Measurements from ENCODE around the gene RBM18. TPM values are rescaled to one million over a fixed set of nuclear protein-coding genes. Genes with fewer than 3 reads are reported as not detected.

The RBM18 gene
- polyA plus RNA-seq, 1 donor, result 16.2 TPM

- H3K4me1 ChIP-seq (ENCODE audit: control insufficient read depth, insufficient read depth, low read length), result peaks cover 10% of the 10 kb centered on the region
- no peak overlapping the region for H3K4me3 ChIP-seq (ENCODE audit: low read length)
- no peak overlapping the region for H3K27ac ChIP-seq (ENCODE audit: low read length)
- WGBS (ENCODE audit: insufficient coverage, low lambda C conversion rate), result 30% methylated on average over 2 of the region's 51 CpGs
- no peak for DNase-seq
- H3K9me3 ChIP-seq (ENCODE audit: control insufficient read depth, low read depth, low read length), result peaks cover 21% of the 10 kb centered on the region
- no peaks in the 10 kb centered on the region for H3K36me3 ChIP-seq (ENCODE audit: control insufficient read depth, insufficient read depth, low read length)
- H3K27me3 ChIP-seq (ENCODE audit: control insufficient read depth, insufficient read depth, low read length), result peaks cover 98% of the 10 kb centered on the region
These were observed 39.1 kb downstream of the RBM18 start for GRCh38 chr9:122225312-122226141.

DNA sequence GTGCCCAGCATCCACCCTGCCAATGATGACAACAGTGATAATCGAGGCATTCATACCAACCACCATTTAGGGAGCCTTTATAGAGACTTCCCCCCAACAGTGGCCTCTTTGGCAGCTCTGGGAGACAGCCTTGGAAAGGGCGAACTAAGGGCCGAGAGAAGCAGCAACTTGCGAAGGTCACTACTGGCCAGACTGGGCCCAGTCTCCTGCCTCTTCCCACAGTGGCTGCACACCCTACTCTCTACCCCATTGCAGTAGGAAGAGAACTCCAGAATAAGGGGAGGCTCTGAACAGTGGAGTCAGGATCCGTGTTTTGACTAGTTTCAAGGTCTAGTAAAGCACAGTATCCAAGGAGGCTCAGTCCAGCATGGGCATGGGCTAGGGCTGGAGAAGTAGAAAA lies 41.2 kb downstream of the RBM18 start:
- H3K27ac ChIP-seq (ENCODE audit: low read length), result no peak overlapping the region
- DNase-seq, result no peak
- peaks cover 28% of the 10 kb centered on the region for H3K9me3 ChIP-seq (ENCODE audit: control insufficient read depth, low read depth, low read length)
- WGBS (ENCODE audit: insufficient coverage, low lambda C conversion rate), result no CpG with 5 or more reads among the region's 5 CpGs
- H3K36me3 ChIP-seq (ENCODE audit: control insufficient read depth, insufficient read depth, low read length), result no peaks in the 10 kb centered on the region
- peaks cover 99% of the 10 kb centered on the region for H3K27me3 ChIP-seq (ENCODE audit: control insufficient read depth, insufficient read depth, low read length)
- no peak overlapping the region for H3K4me3 ChIP-seq (ENCODE audit: low read length)
- H3K4me1 ChIP-seq (ENCODE audit: control insufficient read depth, insufficient read depth, low read length), result peaks cover 18% of the 10 kb centered on the region

DNA sequence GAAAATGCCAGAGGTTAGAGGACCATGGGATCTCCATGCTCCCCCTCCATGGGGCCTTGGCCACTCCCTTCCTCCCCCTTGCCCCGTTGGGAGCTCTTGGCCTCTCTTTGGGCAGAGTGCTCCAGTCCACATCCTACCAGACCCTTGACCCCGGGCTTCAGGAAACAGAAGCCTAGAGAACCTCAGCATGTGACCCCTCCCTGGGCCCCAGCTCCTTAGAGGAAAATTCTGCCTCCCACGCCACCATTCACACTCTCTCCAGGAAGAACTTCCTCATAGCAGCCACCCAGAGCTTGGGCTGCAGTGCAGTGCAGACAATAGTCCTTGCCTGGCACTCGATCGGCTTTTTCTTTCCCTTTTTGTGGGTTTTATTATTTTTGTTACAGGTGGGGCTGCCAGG lies 41.8 kb downstream of the RBM18 start:
- WGBS (ENCODE audit: insufficient coverage, low lambda C conversion rate), result 33% methylated on average over 2 of the region's 5 CpGs
- Histone ChIP-seq H3K4me3 (ENCODE audit: low read length) (no peak overlapping the region), H3K36me3 (ENCODE audit: control insufficient read depth, insufficient read depth, low read length) (no peaks in the 10 kb centered on the region), H3K27me3 (ENCODE audit: control insufficient read depth, insufficient read depth, low read length) (peaks cover 100% of the 10 kb centered on the region), H3K9me3 (ENCODE audit: control insufficient read depth, low read depth, low read length) (peaks cover 24% of the 10 kb centered on the region), H3K4me1 (ENCODE audit: control insufficient read depth, insufficient read depth, low read length) (peaks cover 18% of the 10 kb centered on the region), H3K27ac (ENCODE audit: low read length) (no peak overlapping the region)
- DNase-seq, result no peak

DNA sequence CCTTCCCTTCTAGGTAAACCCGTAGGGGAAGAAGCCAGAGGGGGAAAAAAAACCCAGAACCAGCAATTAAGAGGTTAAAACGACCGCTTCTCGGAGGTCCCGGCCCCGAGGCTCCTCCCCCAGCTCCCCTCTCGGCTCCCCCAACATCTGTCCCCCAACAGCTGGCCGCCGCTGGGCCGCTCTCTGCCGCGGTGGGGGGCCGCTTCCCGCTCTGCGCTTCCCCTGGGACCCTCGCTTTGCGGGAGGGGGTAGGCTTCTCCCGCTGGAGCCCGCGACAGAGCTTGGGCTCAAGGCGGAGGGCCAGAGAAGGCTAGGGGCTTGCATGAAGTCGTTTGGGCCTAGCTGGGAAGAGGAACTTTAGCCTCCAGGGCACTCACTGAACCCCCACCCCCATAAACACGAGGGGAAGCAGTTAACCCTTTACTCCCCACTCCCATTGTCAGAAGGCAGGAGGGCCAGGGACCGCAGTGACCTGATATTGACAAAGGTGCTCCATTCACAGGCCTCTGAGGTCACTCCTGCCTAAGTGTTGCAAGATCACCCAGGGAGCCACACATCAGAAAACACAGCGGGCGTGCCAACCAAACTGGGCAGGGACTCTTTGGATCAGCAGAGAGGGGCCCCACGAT lies 43.3 kb downstream of the RBM18 start:
- no CpG with 5 or more reads among the region's 27 CpGs for WGBS (ENCODE audit: insufficient coverage, low lambda C conversion rate)
- Histone ChIP-seq H3K27me3 (ENCODE audit: control insufficient read depth, insufficient read depth, low read length) (peaks cover 100% of the 10 kb centered on the region), H3K9me3 (ENCODE audit: control insufficient read depth, low read depth, low read length) (peaks cover 23% of the 10 kb centered on the region), H3K36me3 (ENCODE audit: control insufficient read depth, insufficient read depth, low read length) (no peaks in the 10 kb centered on the region), H3K4me1 (ENCODE audit: control insufficient read depth, insufficient read depth, low read length) (peaks cover 18% of the 10 kb centered on the region), H3K27ac (ENCODE audit: low read length) (no peak overlapping the region), H3K4me3 (ENCODE audit: low read length) (no peak overlapping the region)
- no peak for DNase-seq

GRCh38 chr9:122220673-122221182 lies 43.9 kb downstream of the RBM18 start:
- no CpG with 5 or more reads among the region's 18 CpGs for WGBS (ENCODE audit: insufficient coverage, low lambda C conversion rate)
- Histone ChIP-seq H3K4me3 (ENCODE audit: low read length) (no peak overlapping the region), H3K36me3 (ENCODE audit: control insufficient read depth, insufficient read depth, low read length) (no peaks in the 10 kb centered on the region), H3K27me3 (ENCODE audit: control insufficient read depth, insufficient read depth, low read length) (peaks cover 100% of the 10 kb centered on the region), H3K27ac (ENCODE audit: low read length) (no peak overlapping the region), H3K9me3 (ENCODE audit: control insufficient read depth, low read depth, low read length) (peaks cover 17% of the 10 kb centered on the region), H3K4me1 (ENCODE audit: control insufficient read depth, insufficient read depth, low read length) (peaks cover 18% of the 10 kb centered on the region)
- DNase-seq, result no peak

DNA sequence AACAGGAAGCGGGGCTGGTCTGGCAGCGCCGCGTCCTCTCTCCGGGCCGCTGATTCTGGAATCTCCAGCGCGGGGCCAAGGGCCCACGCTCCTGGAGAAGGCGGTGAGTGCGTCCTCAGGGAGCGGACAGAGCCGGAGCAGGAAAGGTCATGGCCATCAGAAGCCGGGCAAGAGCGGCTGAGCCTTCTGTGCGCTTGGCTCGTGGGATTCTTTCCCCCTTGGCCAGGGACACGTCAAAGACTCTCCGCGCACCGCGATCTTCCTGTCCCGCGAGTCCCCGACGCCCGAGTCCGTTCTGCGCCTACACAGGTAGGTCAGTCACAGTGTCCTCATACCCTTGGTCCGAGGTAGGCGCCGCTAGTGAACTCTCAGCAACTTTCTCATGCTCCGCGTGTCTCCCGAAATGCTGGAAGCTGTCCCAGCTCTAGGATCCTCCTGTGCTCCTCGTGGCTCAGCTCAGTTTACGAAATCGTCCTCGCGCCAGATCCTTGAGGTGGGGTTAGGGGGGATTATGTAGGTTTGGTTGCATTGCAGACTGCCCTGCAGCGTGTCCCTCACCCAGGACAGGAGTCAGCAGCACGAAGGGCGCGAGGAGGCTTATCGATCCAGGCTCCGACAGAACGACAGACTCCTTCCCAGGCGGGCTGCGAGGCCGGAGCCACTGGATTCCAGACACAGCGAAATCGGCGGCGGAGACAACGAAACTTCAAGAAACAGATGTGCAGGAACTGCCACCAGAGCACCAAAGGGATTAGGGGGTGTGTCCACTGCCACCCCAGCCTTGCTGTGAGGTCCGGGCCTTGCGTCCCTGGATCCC lies 44.6 kb downstream of the RBM18 start:
- Histone ChIP-seq H3K4me1 (ENCODE audit: control insufficient read depth, insufficient read depth, low read length) (peaks cover 18% of the 10 kb centered on the region), H3K27ac (ENCODE audit: low read length) (no peak overlapping the region), H3K36me3 (ENCODE audit: control insufficient read depth, insufficient read depth, low read length) (no peaks in the 10 kb centered on the region), H3K9me3 (ENCODE audit: control insufficient read depth, low read depth, low read length) (peaks cover 13% of the 10 kb centered on the region), H3K27me3 (ENCODE audit: control insufficient read depth, insufficient read depth, low read length) (peaks cover 100% of the 10 kb centered on the region), H3K4me3 (ENCODE audit: low read length) (no peak overlapping the region)
- DNase-seq, result peak in 1 of 2 donors; percentile 53
- WGBS (ENCODE audit: insufficient coverage, low lambda C conversion rate), result no CpG with 5 or more reads among the region's 57 CpGs

- no peak overlapping the region for H3K4me3 ChIP-seq (ENCODE audit: low read length)
- no peak overlapping the region for H3K27ac ChIP-seq (ENCODE audit: low read length)
- H3K27me3 ChIP-seq (ENCODE audit: control insufficient read depth, insufficient read depth, low read length), result peaks cover 96% of the 10 kb centered on the region
- DNase-seq, result peak in 1 of 2 donors; percentile 24
- 0% methylated on average over 2 of the region's 59 CpGs for WGBS (ENCODE audit: insufficient coverage, low lambda C conversion rate)
- no peaks in the 10 kb centered on the region for H3K36me3 ChIP-seq (ENCODE audit: control insufficient read depth, insufficient read depth, low read length)
- H3K9me3 ChIP-seq (ENCODE audit: control insufficient read depth, low read depth, low read length), result peaks cover 13% of the 10 kb centered on the region
- H3K4me1 ChIP-seq (ENCODE audit: control insufficient read depth, insufficient read depth, low read length), result peaks cover 18% of the 10 kb centered on the region
These were observed 45.4 kb downstream of the RBM18 start for GRCh38 chr9:122218935-122219855.

GRCh38 chr9:122218071-122218934 lies 46.3 kb downstream of the RBM18 start:
- WGBS (ENCODE audit: insufficient coverage, low lambda C conversion rate), result 0% methylated on average over 1 of the region's 11 CpGs
- H3K4me1 ChIP-seq (ENCODE audit: control insufficient read depth, insufficient read depth, low read length), result peaks cover 21% of the 10 kb centered on the region

DNA sequence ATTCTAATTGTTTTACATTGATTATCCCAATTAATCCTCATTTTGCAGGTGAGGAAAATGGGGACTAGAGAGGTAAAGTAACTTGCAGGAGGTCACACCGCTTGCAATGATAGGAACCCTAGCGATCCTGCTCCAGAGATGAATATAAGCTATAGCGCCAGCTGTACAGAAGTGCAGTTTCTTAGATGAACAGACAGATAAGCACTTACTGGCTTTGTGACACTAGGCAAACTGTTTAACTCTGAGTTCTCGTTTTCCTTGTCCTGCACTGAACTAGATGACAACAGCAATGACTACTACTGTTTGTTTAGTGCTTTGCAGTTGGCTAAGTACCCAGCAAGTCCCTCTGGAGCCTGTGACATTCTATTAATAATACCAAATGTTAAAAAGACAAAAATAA lies 47.0 kb downstream of the RBM18 start:
- no peak for DNase-seq
- peaks cover 24% of the 10 kb centered on the region for H3K4me1 ChIP-seq (ENCODE audit: control insufficient read depth, insufficient read depth, low read length)
- H3K36me3 ChIP-seq (ENCODE audit: control insufficient read depth, insufficient read depth, low read length), result no peaks in the 10 kb centered on the region
- H3K4me3 ChIP-seq (ENCODE audit: low read length), result no peak overlapping the region
- peaks cover 20% of the 10 kb centered on the region for H3K9me3 ChIP-seq (ENCODE audit: control insufficient read depth, low read depth, low read length)
- peaks cover 95% of the 10 kb centered on the region for H3K27me3 ChIP-seq (ENCODE audit: control insufficient read depth, insufficient read depth, low read length)
- 17% methylated on average over 1 of the region's 4 CpGs for WGBS (ENCODE audit: insufficient coverage, low lambda C conversion rate)
- no peak overlapping the region for H3K27ac ChIP-seq (ENCODE audit: low read length)

More at GRCh38 chr9:122218071-122218934, 46.3 kb downstream of the RBM18 start:
- Histone ChIP-seq H3K36me3 (ENCODE audit: control insufficient read depth, insufficient read depth, low read length) (no peaks in the 10 kb centered on the region), H3K9me3 (ENCODE audit: control insufficient read depth, low read depth, low read length) (peaks cover 20% of the 10 kb centered on the region), H3K27me3 (ENCODE audit: control insufficient read depth, insufficient read depth, low read length) (peaks cover 95% of the 10 kb centered on the region), H3K27ac (ENCODE audit: low read length) (no peak overlapping the region), H3K4me3 (ENCODE audit: low read length) (no peak overlapping the region)
- DNase-seq, result no peak
